SK-N-SH (cell line): Measurements from ENCODE around the gene CRACR2B. TPM values are rescaled to one million over a fixed set of nuclear protein-coding genes. Genes with fewer than 3 reads are reported as not detected.

Experiments
- CTCF ChIA-PET: fragments of 300-600, 350-600 bp; formaldehyde crosslinking; extraction: SDS; loops from one replicate; lab custom pipeline; 2021; lab: Yijun Ruan, JAX
- POLR2A ChIA-PET: fragments of 350-600 bp; sonication (Branson Sonifier 250); formaldehyde crosslinking; extraction: SDS; loops from one replicate; lab custom pipeline; 2020; ENCODE audit warnings: antibody characterized with exemption, inconsistent platforms; lab: Yijun Ruan, JAX
- DNase-seq: peaks from one replicate; pipeline ENCODE4 v3.0.0; 2012
- H2AFZ ChIP-seq: fragments of 200-600 bp; sonication (generic); 2 replicates; pipeline ENCODE4 v1.8.1; 2016; ENCODE audit warnings: antibody characterized with exemption, mild to moderate bottlenecking, low read depth
- H3F3A ChIP-seq: fragments of 200-600 bp; sonication (generic); replicated peaks from 2 replicates; pipeline ENCODE3; 2016; ENCODE audit warnings: antibody characterized with exemption, mild to moderate bottlenecking; ENCODE audit not compliant: insufficient read depth
- H3K27ac ChIP-seq, 2 experiments: fragments of 200-500 bp in 1 of 2; fragments of 200-600 bp in 1 of 2; sonication (Bioruptor generic) in 1 of 2; sonication (generic), shearing (Covaris generic) in 1 of 2; 2 replicates each; pipeline versions ENCODE4 v1.5.1 to v1.6.1; 2014 to 2016; ENCODE audit warnings: low read depth in 2 of 2, inconsistent platforms in 1 of 2, low read length in 1 of 2, mild to moderate bottlenecking in 1 of 2, mixed read lengths in 1 of 2
- H3K27me3 ChIP-seq: fragments of 200-600 bp; sonication (generic), shearing (Covaris generic); 2 replicates; pipeline ENCODE4 v1.6.1; 2016; ENCODE audit warnings: mixed run types; ENCODE audit not compliant: insufficient read depth
- H3K36me3 ChIP-seq, 2 experiments: fragments of 200-500 bp in 1 of 2; fragments of 200-600 bp in 1 of 2; sonication (Bioruptor generic) in 1 of 2; sonication (generic) in 1 of 2; replicated peaks in 1 of 2; 2 replicates each; pipeline versions ENCODE3 to v1.5.1; 2014 to 2016; ENCODE audit warnings: low read length in 1 of 2, mild to moderate bottlenecking in 1 of 2; ENCODE audit not compliant: insufficient read depth in 2 of 2, control insufficient read depth in 1 of 2
- H3K4me1 ChIP-seq, 2 experiments: fragments of 200-500 bp in 1 of 2; fragments of 200-600 bp in 1 of 2; sonication (Bioruptor generic) in 1 of 2; sonication (generic), shearing (Covaris generic) in 1 of 2; 2 replicates each; pipeline versions ENCODE4 v1.5.1 to v1.6.1; 2014 to 2016; ENCODE audit warnings: low read depth in 1 of 2, low read length in 1 of 2, mixed run types in 1 of 2; ENCODE audit not compliant: insufficient read depth in 2 of 2, control insufficient read depth in 1 of 2
- H3K4me2 ChIP-seq: fragments of 200-600 bp; sonication (generic), shearing (Covaris generic); 2 replicates; pipeline ENCODE4 v1.6.1; 2017; ENCODE audit warnings: mixed run types
- H3K4me3 ChIP-seq, 2 experiments: fragments of 200-500 bp in 1 of 2; fragments of 200-600 bp in 1 of 2; sonication (Bioruptor generic) in 1 of 2; sonication (generic), shearing (Covaris generic) in 1 of 2; 2 replicates each; pipeline versions ENCODE4 v1.5.1 to v1.8.1; 2014 to 2016; ENCODE audit warnings: low read depth in 2 of 2, inconsistent platforms in 1 of 2, low read length in 1 of 2, mild to moderate bottlenecking in 1 of 2, mixed read lengths in 1 of 2, moderate library complexity in 1 of 2
- H3K79me2 ChIP-seq: fragments of 200-600 bp; sonication (generic); 2 replicates; pipeline ENCODE4 v1.8.1; 2017; ENCODE audit warnings: mild to moderate bottlenecking; ENCODE audit not compliant: insufficient read depth
- H3K9ac ChIP-seq: fragments of 200-600 bp; sonication (generic); 2 replicates; pipeline ENCODE4 v1.6.1; 2017; ENCODE audit warnings: mixed run types
- H3K9me2 ChIP-seq: fragments of 200-600 bp; sonication (generic); 2 replicates; pipeline ENCODE4 v1.6.1; 2017; ENCODE audit warnings: mixed run types
- H3K9me3 ChIP-seq: fragments of 200-600 bp; sonication (generic); 2 replicates; pipeline ENCODE4 v1.6.1; 2017; ENCODE audit warnings: mixed run types, mild to moderate bottlenecking, moderate library complexity
- H4K20me1 ChIP-seq: fragments of 200-600 bp; sonication (generic); 2 replicates; pipeline ENCODE4 v1.6.1; 2017; ENCODE audit warnings: mild to moderate bottlenecking, mixed run types; ENCODE audit not compliant: insufficient read depth
- CHD2 ChIP-seq: fragments of 150-350 bp; IDR thresholded peaks from 2 replicates; pipeline ENCODE4 v1.6.1; 2018; ENCODE audit warnings: low read length; ENCODE audit not compliant: partially characterized antibody
- EZH2phosphoT487 ChIP-seq: fragments of 200-600 bp; sonication (generic); IDR thresholded peaks from 2 replicates; pipeline ENCODE4 v1.6.1; 2017; ENCODE audit warnings: low read depth, mixed run types, mild to moderate bottlenecking, antibody characterized with exemption, moderate library complexity, borderline replicate concordance
- FOSL2 ChIP-seq: IDR thresholded peaks from 2 replicates; pipeline ENCODE4 v1.4.0; 2012; ENCODE audit warnings: low read depth, mild to moderate bottlenecking, moderate library complexity, borderline replicate concordance
- GABPA ChIP-seq: IDR thresholded peaks from 2 replicates; pipeline ENCODE4 v1.4.0; 2012; ENCODE audit warnings: low read depth, mild to moderate bottlenecking
- MEF2A ChIP-seq: IDR thresholded peaks from 2 replicates; pipeline ENCODE4 v1.4.0; 2012; ENCODE audit warnings: low read depth, borderline replicate concordance
- MXI1 ChIP-seq: IDR thresholded peaks from 2 replicates; pipeline ENCODE4 v1.6.1; 2012; ENCODE audit warnings: mild to moderate bottlenecking, low read depth, low read length, improper control_type of control experiment
- POLR2AphosphoS5 ChIP-seq: IDR thresholded peaks from 2 replicates; pipeline ENCODE4 v1.6.1; 2012; ENCODE audit warnings: low read depth, low read length
- RAD21 ChIP-seq: IDR thresholded peaks from 2 replicates; pipeline ENCODE4 v1.6.1; 2012; ENCODE audit warnings: mild to moderate bottlenecking, low read length
- RFX5 ChIP-seq: IDR thresholded peaks from 2 replicates; pipeline ENCODE4 v1.6.1; 2012; ENCODE audit warnings: mild to moderate bottlenecking, improper control_type of control experiment, low read length
- SIN3A ChIP-seq: IDR thresholded peaks from 2 replicates; pipeline ENCODE4 v1.6.1; 2012; ENCODE audit warnings: low read depth, mild to moderate bottlenecking, low read length, moderate library complexity, borderline replicate concordance
- TCF12 ChIP-seq: IDR thresholded peaks from 2 replicates; pipeline ENCODE4 v1.4.0; 2012
- TEAD4 ChIP-seq: IDR thresholded peaks from 2 replicates; pipeline ENCODE4 v1.4.0; 2012; ENCODE audit warnings: mild to moderate bottlenecking, borderline replicate concordance; ENCODE audit not compliant: insufficient read depth
- WGBS: methylation state at CpG from one replicate; pipeline ENCODE4 v1.1.6; 2017; ENCODE audit warnings: low lambda C conversion rate; 5-methylcytosine and 5-hydroxymethylcytosine counted together
- polyA plus RNA-seq, 3 experiments: library from polyadenylated mRNA; depleted of rRNA; stranded (reverse); fragments of >200 nt; gene quantifications; 2 replicates each; pipeline ENCODE4 v1.2.3, GENCODE V29; 2012
- TF ChIP-seq, protein P1 (sequence below): IDR thresholded peaks from 2 replicates; pipeline ENCODE4 v1.4.0; 2012; ENCODE audit warnings: low read depth
- TF ChIP-seq, protein P2 (sequence below): IDR thresholded peaks from 2 replicates; pipeline ENCODE4 v1.4.0; 2012; ENCODE audit warnings: low read depth, borderline replicate concordance
- TF ChIP-seq, protein P3 (sequence below): fragments of 150-350 bp; IDR thresholded peaks from 2 replicates; pipeline ENCODE4 v1.6.1; 2016; ENCODE audit warnings: mild to moderate bottlenecking, low read depth, low read length
- TF ChIP-seq, protein P4 (sequence below): IDR thresholded peaks from 2 replicates; pipeline ENCODE4; 2012

Gene CRACR2B
- polyA plus RNA-seq, 1 of the 3 experiments (the other 2 are of a cell fraction), result 1.1 TPM

DNA sequence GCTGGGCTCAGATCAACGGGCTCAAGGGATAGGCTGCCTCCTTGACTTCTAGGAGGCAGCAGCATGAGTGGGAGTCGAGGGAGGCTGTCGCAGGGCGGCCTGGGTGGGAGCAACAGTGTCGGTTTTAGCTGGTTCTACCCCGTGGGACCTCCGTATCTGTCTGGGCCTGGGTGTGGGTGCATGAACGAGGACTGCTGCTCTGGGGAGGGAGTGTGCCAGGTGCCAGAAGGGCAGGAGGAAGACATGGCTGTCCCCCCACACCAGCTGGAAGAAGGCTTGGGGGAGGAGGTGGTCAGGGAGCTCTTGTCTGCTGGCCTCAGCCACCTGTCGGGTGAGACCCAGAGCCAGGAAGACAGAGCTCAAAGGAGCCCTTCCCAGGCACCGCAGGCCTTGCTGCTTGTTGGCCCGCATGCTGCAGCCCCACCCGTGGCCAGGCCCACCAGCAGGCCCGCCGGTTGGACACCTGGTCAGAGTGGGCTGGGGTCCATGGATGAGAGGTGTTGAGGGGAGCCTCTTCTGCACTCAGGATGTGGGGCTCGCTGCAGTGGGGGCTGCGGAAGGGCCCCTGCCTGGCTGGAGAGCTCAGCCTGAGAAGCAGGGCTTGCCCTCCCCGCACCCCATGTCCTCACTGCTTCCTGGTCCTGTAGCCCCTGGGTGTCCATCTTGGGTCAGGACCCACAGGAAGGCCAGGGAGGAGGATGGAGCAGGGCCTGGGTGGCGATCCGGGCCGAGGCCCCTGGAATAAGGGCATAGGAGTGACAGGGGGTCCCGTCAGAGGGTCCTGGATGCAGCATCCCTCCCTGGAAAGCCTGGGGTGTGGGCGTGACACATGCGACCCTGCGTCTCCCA lies 41.3 kb upstream of the CRACR2B start:
- 85% methylated on average over 11 of the region's 24 CpGs for WGBS

DNA sequence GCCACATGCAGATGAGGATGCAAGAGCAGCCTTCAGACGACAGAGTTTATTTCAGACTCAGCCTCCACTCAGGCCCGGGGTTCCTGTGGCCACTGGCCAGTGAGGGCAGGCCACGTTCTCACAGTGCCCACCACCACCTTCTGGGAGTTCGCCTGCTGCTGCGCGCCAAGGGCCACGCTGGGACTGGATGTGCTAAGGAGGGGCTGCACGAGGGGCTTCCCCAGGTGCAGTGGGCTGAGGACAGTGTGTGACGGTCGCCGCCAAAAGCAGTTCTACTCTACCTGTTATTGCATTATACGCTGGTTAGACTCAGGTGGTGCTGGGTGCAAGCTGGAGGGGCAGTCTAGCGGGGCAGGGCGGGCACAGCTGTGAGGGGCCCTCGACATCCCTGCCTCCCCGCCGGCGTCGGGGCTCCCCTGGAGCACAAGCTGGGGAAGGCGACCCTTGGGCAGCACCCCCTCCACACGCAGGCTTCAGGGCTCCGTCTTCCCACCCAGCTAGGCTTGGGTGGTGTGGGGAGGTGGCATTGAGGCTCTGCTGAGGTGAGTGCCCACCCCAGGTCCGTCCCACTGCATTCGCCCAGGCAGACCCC lies 40.5 kb upstream of the CRACR2B start:
- Histone ChIP-seq H3K4me2 (no peak overlapping the region), H3K9me2 (no peaks in the 10 kb centered on the region), H3K9me3 (no peaks in the 10 kb centered on the region), H3K4me1 (peaks cover 9 to 20% of the 10 kb centered on the region in 2 experiments; a peak in 3 of 4 replicates), H3K9ac (no peak overlapping the region), H3K36me3 (peaks cover 0 to 13% of the 10 kb centered on the region in 2 experiments), H4K20me1 (no peaks in the 10 kb centered on the region), H3K4me3 (no peak overlapping the region), H3K79me2 (no peaks in the 10 kb centered on the region), H3K27me3 (no peaks in the 10 kb centered on the region), H3K27ac (no peak overlapping the region), H2AFZ (no peak overlapping the region), H3F3A (peaks cover 21% of the 10 kb centered on the region)
- 94% methylated on average over 5 of the region's 24 CpGs for WGBS
- ChIA-PET POLR2A (interaction anchor here (1.2 kb wide), 1 partner anchor 10 kb away, joined by 4 read pairs; the partner anchor contains the start of gene GATD1), CTCF (no interaction called here)
- DNase-seq, result no peak
- TF ChIP-seq CHD2, result no peak
- no peak for TF ChIP-seq TCF12
- no peak for TF ChIP-seq TEAD4
- TF ChIP-seq, protein P1, sequence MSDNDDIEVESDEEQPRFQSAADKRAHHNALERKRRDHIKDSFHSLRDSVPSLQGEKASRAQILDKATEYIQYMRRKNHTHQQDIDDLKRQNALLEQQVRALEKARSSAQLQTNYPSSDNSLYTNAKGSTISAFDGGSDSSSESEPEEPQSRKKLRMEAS, result no peak
- no peak for TF ChIP-seq SIN3A
- TF ChIP-seq, protein P2, sequence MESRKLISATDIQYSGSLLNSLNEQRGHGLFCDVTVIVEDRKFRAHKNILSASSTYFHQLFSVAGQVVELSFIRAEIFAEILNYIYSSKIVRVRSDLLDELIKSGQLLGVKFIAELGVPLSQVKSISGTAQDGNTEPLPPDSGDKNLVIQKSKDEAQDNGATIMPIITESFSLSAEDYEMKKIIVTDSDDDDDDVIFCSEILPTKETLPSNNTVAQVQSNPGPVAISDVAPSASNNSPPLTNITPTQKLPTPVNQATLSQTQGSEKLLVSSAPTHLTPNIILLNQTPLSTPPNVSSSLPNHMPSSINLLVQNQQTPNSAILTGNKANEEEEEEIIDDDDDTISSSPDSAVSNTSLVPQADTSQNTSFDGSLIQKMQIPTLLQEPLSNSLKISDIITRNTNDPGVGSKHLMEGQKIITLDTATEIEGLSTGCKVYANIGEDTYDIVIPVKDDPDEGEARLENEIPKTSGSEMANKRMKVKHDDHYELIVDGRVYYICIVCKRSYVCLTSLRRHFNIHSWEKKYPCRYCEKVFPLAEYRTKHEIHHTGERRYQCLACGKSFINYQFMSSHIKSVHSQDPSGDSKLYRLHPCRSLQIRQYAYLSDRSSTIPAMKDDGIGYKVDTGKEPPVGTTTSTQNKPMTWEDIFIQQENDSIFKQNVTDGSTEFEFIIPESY, result no peak
- TF ChIP-seq RFX5, result no peak
- TF ChIP-seq RAD21, result no peak
- no peak for TF ChIP-seq FOSL2
- TF ChIP-seq MXI1, result no peak
- no peak for TF ChIP-seq POLR2AphosphoS5
- TF ChIP-seq GABPA, result no peak
- TF ChIP-seq, protein P3, sequence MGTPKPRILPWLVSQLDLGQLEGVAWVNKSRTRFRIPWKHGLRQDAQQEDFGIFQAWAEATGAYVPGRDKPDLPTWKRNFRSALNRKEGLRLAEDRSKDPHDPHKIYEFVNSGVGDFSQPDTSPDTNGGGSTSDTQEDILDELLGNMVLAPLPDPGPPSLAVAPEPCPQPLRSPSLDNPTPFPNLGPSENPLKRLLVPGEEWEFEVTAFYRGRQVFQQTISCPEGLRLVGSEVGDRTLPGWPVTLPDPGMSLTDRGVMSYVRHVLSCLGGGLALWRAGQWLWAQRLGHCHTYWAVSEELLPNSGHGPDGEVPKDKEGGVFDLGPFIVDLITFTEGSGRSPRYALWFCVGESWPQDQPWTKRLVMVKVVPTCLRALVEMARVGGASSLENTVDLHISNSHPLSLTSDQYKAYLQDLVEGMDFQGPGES, result no peak
- TF ChIP-seq MEF2A, result no peak
- TF ChIP-seq EZH2phosphoT487, result no peak

More for the DNA sequence above, 41.3 kb upstream of the CRACR2B start:
- CTCF ChIA-PET, result no interaction called here
- Histone ChIP-seq H3K4me1 (peaks cover 9 to 20% of the 10 kb centered on the region in 2 experiments; a peak in 3 of 4 replicates), H2AFZ (no peak overlapping the region), H3K9me2 (no peaks in the 10 kb centered on the region), H3K36me3 (peaks cover 0 to 7% of the 10 kb centered on the region in 2 experiments), H3K9me3 (no peaks in the 10 kb centered on the region), H4K20me1 (no peaks in the 10 kb centered on the region), H3K27ac (no peak overlapping the region), H3K79me2 (no peaks in the 10 kb centered on the region), H3K4me2 (no peak overlapping the region), H3K27me3 (no peaks in the 10 kb centered on the region), H3K4me3 (no peak overlapping the region), H3K9ac (no peak overlapping the region), H3F3A (peaks cover 21% of the 10 kb centered on the region)
- no peak for DNase-seq
- TF ChIP-seq POLR2AphosphoS5, result 0 out of 2 replicates have a peak, but pooled peaks have one; percentile 22
- TF ChIP-seq, protein P4, sequence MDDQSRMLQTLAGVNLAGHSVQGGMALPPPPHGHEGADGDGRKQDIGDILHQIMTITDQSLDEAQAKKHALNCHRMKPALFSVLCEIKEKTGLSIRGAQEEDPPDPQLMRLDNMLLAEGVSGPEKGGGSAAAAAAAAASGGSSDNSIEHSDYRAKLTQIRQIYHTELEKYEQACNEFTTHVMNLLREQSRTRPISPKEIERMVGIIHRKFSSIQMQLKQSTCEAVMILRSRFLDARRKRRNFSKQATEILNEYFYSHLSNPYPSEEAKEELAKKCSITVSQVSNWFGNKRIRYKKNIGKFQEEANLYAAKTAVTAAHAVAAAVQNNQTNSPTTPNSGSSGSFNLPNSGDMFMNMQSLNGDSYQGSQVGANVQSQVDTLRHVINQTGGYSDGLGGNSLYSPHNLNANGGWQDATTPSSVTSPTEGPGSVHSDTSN, result peak; percentile 4; the same call in 1 of the 2 replicates
- TF ChIP-seq RFX5, result no peak
- POLR2A ChIA-PET, result interaction anchor here (1.0 to 1.2 kb wide), 3 partner anchors 9 to 343 kb away, joined by 3 to 4 read pairs (median 3); partner anchors contain the start of gene GATD1
